Measurements from ENCODE around the gene IPCEF1. TPM values are rescaled to one million over a fixed set of nuclear protein-coding genes. Genes with fewer than 3 reads are reported as not detected.

Gene IPCEF1
- total and polyA plus RNA-seq, 2 of the 8 experiments (the other 6 are each of a cell fraction or from before 2014, with no cell fraction given), result 0.41 to 0.78 TPM

DNA sequence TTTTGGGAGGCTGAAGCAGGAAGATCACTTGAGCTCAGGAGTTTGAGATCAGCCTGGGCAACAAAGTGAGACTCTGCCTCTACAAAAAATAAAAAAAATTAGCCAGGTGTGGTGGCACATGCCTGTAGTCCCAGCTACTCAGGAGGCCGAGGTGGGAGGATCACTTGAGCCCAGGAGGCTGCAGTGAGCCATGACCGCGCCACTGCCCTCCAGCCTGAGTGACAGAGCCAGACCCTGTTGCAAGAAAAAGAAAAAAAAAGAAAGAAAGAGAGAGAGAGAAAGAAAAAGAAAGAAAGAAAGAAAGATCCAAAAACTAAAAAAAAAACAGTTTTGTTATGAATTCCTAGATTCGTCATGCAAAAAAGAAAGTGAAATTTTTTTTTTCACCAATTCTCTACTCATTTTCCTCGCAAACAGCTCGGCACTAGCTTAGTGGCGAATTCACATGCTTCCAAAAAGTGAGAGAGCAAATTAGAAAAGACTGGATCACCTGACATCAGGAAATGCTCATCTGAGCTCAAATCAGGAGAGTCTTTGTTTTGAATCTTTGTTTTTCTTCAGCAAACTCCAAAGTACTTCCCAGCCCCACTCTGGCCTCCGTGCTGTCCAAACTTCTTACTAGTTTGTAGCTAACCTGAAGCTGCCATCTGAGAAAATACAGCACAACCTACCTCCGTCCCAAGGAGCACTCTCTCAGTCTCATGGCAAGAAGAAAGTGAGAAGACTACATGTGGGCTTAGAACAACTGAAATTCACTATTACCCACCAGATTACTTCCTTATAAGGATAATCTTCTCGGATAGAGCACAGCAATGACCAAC is 27.0 kb downstream of the IPCEF1 start:
- Histone ChIP-seq H3K4me3 (ENCODE audit: extremely low read depth in 1 of 4, insufficient read depth in 2 of 4, low read depth in 3 of 4, low read length in 4 of 4) (no peak overlapping the region), H4K91ac (replicated peaks; ENCODE audit: insufficient read length, low read length) (no peak overlapping the region), H3K79me1 (ENCODE audit: low read depth, low read length) (no peaks in the 10 kb centered on the region), H3K23ac (ENCODE audit: insufficient read length) (no peak overlapping the region), H2BK12ac (ENCODE audit: low read depth, low read length) (no peak overlapping the region), H2BK120ac (replicated peaks; ENCODE audit: low read depth, low read length) (no peak overlapping the region), H3K23me2 (ENCODE audit: low read depth, low read length) (no peaks in the 10 kb centered on the region), H3K4me1 (replicated peaks in 1 of 4; ENCODE audit: control insufficient read depth in 3 of 4, insufficient read depth in 4 of 4, low read length in 3 of 4) (peaks cover 0 to 3% (median 0%) of the 10 kb centered on the region in 4 experiments; a peak in 1 of 7 replicates), H4K20me1 (replicated peaks in 1 of 2; ENCODE audit: control insufficient read depth in 1 of 2, insufficient read depth in 2 of 2, low read length in 2 of 2) (no peaks in the 10 kb centered on the region), H2BK15ac (ENCODE audit: low read length) (no peak overlapping the region), H4K5ac (ENCODE audit: insufficient read length, low read depth, low read length) (no peak overlapping the region), H3K27me3 (replicated peaks in 1 of 4; ENCODE audit: control insufficient read depth in 3 of 4, extremely low read depth in 1 of 4, insufficient read depth in 3 of 4, low read length in 3 of 4) (no peaks in the 10 kb centered on the region), H2AK5ac (ENCODE audit: low read depth, low read length) (no peak overlapping the region), H2BK5ac (ENCODE audit: low read depth, low read length) (no peak overlapping the region; the same call in 1 of the 2 replicates), H2BK20ac (ENCODE audit: low read length) (no peak overlapping the region), H3K56ac (replicated peaks; ENCODE audit: insufficient read length, low read depth, low read length) (no peak overlapping the region), H3K9ac (replicated peaks in 1 of 4; ENCODE audit: extremely low read depth in 1 of 4, low read depth in 3 of 4, low read length in 3 of 4) (no peak overlapping the region), H3K4ac (replicated peaks; ENCODE audit: insufficient read length, low read depth, low read length) (no peak overlapping the region), H3K27ac (ENCODE audit: low read depth, low read length) (no peak overlapping the region), H3K36me3 (ENCODE audit: control insufficient read depth in 2 of 4, insufficient read depth in 4 of 4, low read length in 3 of 4) (no peaks in the 10 kb centered on the region), H4K8ac (ENCODE audit: extremely low read depth, insufficient read depth, low read length) (no peak overlapping the region), H3K4me2 (ENCODE audit: insufficient read depth in 1 of 2, low read depth in 2 of 2, low read length in 2 of 2) (no peak overlapping the region), H2AFZ (ENCODE audit: low read length) (peak overlapping the region; percentile 74), H3K79me2 (ENCODE audit: control insufficient read depth in 1 of 2, insufficient read depth in 2 of 2, low read length in 2 of 2) (no peaks in the 10 kb centered on the region), H3K14ac (ENCODE audit: insufficient read length) (no peak overlapping the region), H3K18ac (ENCODE audit: extremely low read depth, low read length) (no peak overlapping the region), H3K9me3 (ENCODE audit: insufficient read depth in 2 of 2, low read depth in 1 of 2, low read length in 1 of 2) (no peaks in the 10 kb centered on the region)
- no peak for DNase-seq (ENCODE audit: low read depth in 1 of 2, low spot score in 2 of 2)
- CTCF ChIA-PET (ENCODE audit: partially characterized antibody), result interaction anchor here (0.6 to 1.2 kb wide), 8 partner anchors 8 to 174 kb away, joined by 3 to 6 read pairs (median 3); no protein-coding TSS in a partner anchor
- TF ChIP-seq POLR2AphosphoS5 (IDR thresholded peaks at IDR 0.05; ENCODE audit: low read depth, low read length) (no peak), FOSL1 (IDR thresholded peaks at IDR 0.05; ENCODE audit: insufficient read depth, low read depth, low read length) (no peak), RBBP5 (IDR thresholded peaks at IDR 0.05; ENCODE audit: borderline replicate concordance, low read depth, low read length) (no peak), SIX5 (IDR thresholded peaks at IDR 0.05; ENCODE audit: low read depth, low read length) (no peak)
- TF ChIP-seq, protein P1, sequence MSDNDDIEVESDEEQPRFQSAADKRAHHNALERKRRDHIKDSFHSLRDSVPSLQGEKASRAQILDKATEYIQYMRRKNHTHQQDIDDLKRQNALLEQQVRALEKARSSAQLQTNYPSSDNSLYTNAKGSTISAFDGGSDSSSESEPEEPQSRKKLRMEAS (IDR thresholded peaks at IDR 0.05), result no peak
- TF ChIP-seq, protein P2, sequence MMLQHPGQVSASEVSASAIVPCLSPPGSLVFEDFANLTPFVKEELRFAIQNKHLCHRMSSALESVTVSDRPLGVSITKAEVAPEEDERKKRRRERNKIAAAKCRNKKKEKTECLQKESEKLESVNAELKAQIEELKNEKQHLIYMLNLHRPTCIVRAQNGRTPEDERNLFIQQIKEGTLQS (IDR thresholded peaks at IDR 0.05; ENCODE audit: insufficient read depth, low read depth, low read length), result no peak
- FAIRE-seq, result no peak
- POLR2A ChIA-PET (ENCODE audit: partially characterized antibody), result interaction anchor here (1.8 kb wide), 1 partner anchor 13 kb away, joined by 7 read pairs; no protein-coding TSS in a partner anchor
- WGBS, 2 experiments (ENCODE audit: extremely low coverage in 1 of 2, insufficient coverage in 1 of 2, insufficient read length in 1 of 2, insufficient replicate concordance in 2 of 2, low coverage in 1 of 2, low lambda C conversion rate in 2 of 2, missing lambda C conversion rate in 1 of 2), result 92% methylated on average over 10 of the region's 10 CpGs; no CpG with 5 or more reads in 1 of the 2 experiments
